ENCODE measurements around the gene SPEF2.

The SPEF2 gene

GRCh38 chr5:35788724-35789123, 171.1 kb downstream of the SPEF2 start:
- TF ChIP-seq, protein P1, sequence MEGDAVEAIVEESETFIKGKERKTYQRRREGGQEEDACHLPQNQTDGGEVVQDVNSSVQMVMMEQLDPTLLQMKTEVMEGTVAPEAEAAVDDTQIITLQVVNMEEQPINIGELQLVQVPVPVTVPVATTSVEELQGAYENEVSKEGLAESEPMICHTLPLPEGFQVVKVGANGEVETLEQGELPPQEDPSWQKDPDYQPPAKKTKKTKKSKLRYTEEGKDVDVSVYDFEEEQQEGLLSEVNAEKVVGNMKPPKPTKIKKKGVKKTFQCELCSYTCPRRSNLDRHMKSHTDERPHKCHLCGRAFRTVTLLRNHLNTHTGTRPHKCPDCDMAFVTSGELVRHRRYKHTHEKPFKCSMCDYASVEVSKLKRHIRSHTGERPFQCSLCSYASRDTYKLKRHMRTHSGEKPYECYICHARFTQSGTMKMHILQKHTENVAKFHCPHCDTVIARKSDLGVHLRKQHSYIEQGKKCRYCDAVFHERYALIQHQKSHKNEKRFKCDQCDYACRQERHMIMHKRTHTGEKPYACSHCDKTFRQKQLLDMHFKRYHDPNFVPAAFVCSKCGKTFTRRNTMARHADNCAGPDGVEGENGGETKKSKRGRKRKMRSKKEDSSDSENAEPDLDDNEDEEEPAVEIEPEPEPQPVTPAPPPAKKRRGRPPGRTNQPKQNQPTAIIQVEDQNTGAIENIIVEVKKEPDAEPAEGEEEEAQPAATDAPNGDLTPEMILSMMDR (IDR thresholded peaks at IDR 0.05; ENCODE audit: extremely low read depth, missing control alignments), result no peak
- DNase-seq (ENCODE audit: low spot score), result no peak

GRCh38 chr5:35789732-35790456, 172.2 kb downstream of the SPEF2 start:
- TF ChIP-seq, protein P1 (IDR thresholded peaks at IDR 0.05; ENCODE audit: extremely low read depth, missing control alignments), result no peak
- DNase-seq (ENCODE audit: low spot score), result no peak

GRCh38 chr5:35790457-35790822, 172.8 kb downstream of the SPEF2 start:
- TF ChIP-seq, protein P1 (IDR thresholded peaks at IDR 0.05; ENCODE audit: extremely low read depth, missing control alignments), result no peak
- no peak for DNase-seq (ENCODE audit: low spot score)

DNA sequence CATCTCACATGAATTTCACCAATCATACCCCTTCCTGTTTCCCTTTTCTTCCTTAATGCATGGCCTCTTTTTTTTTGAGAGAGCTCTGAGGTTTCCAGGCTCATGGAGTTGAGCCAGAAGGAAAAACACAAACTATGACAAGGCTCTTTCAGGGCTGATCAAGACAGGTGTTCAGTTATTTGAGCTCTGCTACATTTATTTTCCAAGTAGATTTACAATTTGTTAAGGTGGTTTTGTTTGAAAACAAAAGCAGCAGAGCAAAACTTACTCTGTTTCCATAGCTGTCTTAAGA, 176.6 kb downstream of the SPEF2 start:
- DNase-seq (ENCODE audit: low spot score), result no peak
- TF ChIP-seq, protein P1 (IDR thresholded peaks at IDR 0.05; ENCODE audit: extremely low read depth, missing control alignments), result no peak

DNA sequence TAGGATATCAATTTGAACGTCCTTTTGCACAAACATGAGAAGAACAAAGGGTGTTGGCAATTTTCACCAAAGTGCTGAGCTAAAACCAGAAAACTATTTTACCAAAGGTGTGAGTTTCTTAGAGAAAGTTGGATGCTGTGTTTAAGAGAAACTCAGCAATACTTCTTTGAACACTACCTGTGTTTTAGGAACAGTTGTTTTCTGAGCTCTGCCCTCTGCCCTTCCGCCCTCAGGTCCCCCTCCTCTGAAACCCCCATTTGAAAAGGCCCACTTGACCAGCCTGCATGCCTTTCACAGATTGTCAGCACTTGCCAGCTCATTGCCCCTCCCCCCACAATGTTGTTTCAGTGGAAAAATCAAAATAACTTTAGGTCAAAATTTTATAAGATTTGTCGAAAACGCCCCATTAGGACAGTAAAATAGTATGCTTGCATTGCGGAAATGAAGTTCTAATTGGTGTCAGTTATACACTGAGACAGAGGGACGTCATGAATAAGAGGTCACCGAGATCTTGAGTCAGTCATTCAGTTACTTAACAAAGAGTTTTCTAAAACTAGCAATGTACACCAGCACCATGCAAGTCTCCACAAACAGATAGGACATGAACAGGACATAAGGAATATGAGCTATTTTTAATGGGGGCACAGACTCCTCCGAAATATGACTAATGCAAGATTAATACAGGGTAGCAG, 177.2 kb downstream of the SPEF2 start:
- TF ChIP-seq, protein P1 (IDR thresholded peaks at IDR 0.05; ENCODE audit: extremely low read depth, missing control alignments), result no peak
- DNase-seq (ENCODE audit: low spot score), result no peak

DNA sequence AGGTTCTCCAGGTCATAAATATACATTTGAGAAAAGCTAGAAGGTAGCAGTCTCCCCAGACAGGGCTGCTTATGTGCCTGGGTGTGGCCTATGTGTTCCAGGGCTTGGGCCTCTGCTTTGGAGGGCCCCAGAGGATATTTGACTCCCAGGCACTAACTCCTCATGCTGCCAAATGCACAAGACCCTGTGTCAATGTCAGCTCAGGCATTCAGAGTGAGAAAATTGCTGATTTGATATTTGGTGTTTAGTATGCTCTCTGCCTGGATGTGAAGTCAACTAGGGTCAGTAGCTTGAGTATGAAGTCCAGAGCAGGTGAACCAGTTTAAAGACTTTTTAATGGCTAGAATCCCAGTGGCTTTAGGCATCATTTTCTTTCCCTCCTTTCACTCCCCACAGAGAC, 181.5 kb downstream of the SPEF2 start:
- no peak for DNase-seq (ENCODE audit: low spot score)
- TF ChIP-seq, protein P1 (IDR thresholded peaks at IDR 0.05; ENCODE audit: extremely low read depth, missing control alignments), result no peak

- TF ChIP-seq, protein P1 (IDR thresholded peaks at IDR 0.05; ENCODE audit: extremely low read depth, missing control alignments), result no peak
- DNase-seq (ENCODE audit: low spot score), result no peak
Measured at GRCh38 chr5:35799753-35800152, 182.1 kb downstream of the SPEF2 start.

All from GM20000 (cell line).